GM19240 (cell line): ENCODE measurements around the gene ACAA1.
"Not testable (repeated sequence)": the region's sequence is repeated elsewhere in the genome, so short reads cannot be mapped to it uniquely, and the experiment has no call there.

Experiments
- DNase-seq: peaks from one replicate; pipeline ENCODE4 v3.0.0; 2011; ENCODE audit warnings: low spot score; ENCODE audit not compliant: insufficient read length

The ACAA1 gene

GRCh38 chr3:38136393-38136776 is 542 bp downstream of the ACAA1 start:
- DNase-seq = no peak

GRCh38 chr3:38135621-38136277 is 1.2 kb downstream of the ACAA1 start:
- not testable (repeated sequence) for DNase-seq

- DNase-seq = not testable (repeated sequence)
Measured at GRCh38 chr3:38134517-38135143, 2.3 kb downstream of the ACAA1 start.

- DNase-seq = no peak
Measured at GRCh38 chr3:38133557-38134405, 3.1 kb downstream of the ACAA1 start.

DNA sequence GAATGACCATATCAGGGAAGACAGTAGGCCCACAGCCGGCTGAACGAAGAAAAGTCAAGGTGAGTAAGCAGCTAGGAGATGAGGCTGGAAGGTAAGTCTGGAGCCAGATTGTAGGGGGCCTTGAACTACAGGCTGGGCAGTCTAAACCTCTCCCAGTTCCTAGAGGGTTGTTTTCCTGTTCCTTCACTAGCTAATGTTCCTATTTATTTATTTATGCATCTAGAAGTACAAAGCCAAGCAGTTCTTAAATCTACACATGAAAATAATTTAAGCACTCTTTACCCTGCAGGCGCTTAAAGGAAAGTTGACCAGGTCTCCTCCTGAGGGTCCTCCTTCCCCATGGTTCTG is 3.7 kb downstream of the ACAA1 start:
- DNase-seq = no peak

GRCh38 chr3:38131621-38132369 is 5.1 kb downstream of the ACAA1 start:
- DNase-seq = no peak

DNA sequence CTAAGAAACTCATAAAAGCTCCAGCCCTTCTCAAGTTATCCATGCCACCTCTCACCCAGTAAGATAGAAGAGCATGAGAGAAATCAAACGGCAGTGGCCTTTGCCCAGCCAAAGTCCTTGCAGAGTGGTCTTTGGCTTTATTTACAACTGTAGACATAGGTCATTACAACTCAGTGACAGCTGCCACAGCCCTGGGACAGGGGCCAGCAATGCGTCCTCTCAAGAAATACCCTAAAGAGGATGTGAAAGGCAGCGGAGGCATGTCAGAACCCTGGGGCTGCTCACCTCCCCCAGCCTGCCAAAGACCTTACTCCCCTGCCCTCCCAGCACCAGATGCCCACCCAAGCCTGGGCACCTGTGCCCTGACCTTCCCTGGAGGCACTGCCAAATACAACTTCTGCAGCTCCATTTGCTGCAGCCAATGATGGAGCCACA is 6.3 kb downstream of the ACAA1 start:
- DNase-seq = no peak

- no peak for DNase-seq
Measured at GRCh38 chr3:38129058-38129457, 7.9 kb downstream of the ACAA1 start.

DNA sequence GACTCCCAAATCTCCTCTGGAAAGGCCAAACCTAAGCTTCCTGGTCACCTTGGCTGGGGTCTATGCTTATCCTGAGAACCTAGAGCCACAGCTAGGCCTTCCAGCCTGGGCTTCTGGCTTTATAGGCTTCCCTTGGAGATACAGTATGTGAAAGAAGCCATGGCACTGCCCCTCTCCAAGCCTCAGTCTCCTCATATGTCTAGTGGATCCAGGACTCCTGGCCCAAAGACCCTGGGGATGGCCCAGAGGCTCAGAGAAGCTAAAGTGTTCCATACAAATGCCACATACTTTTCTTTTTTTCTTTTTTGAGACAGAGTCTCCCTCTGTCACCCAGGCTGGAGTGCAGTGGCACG is 8.6 kb downstream of the ACAA1 start:
- no peak for DNase-seq

- no peak for DNase-seq
Measured at GRCh38 chr3:38127611-38128302, 9.2 kb downstream of the ACAA1 start.

GRCh38 chr3:38126121-38126892 is 10.6 kb downstream of the ACAA1 start:
- no peak for DNase-seq

DNA sequence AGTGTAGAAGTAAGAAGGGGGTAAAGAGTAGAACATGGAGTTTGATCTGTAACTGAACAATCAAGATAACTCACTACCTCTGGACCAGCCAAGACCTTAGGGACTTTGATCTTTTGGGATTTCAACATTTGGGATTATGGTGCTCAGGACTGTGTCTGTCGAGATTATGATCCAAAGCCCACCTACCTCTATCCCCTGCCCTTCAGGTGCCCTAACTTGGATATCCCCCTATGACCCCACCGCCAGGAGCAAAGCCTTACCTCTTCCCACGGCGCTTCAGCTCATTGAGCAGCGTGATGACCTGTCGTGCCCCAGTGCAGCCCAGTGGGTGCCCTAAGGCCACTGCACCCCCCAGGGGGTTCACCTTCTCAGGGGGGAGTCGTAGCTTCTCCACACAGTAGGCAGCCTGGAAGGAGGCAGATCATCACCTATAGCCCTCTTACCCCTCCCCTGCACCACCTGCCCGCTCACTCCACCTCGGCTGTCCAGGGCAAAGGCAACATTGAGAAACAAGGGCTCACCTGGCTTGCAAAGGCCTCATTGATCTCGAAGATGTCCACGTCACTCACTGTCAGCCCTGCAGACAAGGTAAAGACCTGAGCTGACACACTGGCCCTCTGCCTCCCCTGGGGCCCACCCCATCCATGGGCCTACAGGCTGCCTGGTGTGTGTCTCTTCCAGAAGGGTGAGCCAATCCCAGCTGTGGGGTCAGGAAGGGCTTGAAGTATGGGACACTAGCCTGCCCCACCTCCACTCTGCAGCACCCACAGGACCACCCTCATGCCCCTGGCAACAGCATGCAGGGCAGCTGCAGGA is 11.4 kb downstream of the ACAA1 start:
- no peak for DNase-seq

DNA sequence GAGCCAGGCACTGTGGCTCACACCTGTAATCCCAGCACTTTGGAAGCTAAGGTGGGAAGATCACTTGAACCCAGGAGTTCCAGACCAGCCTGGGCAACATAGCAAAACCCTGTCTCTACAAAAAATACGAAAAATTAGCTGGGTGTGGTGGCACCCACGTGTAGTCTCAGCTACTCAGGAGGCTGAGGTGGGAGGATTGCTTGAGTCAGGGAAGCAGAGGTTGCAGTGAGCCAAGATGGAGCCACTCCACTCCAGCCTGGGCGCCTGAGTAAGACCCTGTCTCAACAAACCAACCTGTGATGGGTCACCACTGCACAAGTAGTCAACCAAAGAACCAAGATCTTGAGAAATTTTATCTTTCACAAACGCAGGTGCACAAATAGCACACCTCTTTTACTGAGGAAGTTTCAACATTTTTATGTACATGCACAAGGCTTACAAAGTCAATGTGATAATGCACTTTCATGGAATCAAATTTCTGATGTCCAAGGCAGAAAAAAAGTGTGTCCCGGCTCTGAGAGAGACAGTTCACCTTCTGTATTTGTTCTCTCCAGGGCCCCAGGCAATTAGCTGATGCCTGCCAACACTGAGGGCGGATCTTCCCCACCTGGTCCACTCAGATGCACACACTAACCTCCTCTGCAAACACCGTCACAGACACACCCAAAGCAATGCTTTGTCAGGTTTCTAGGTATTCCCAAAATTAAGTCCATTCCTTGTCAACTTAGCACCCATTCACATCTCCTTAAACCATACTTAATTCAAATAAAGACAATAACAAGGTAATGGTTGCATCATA is 12.4 kb downstream of the ACAA1 start:
- DNase-seq = no peak

DNA sequence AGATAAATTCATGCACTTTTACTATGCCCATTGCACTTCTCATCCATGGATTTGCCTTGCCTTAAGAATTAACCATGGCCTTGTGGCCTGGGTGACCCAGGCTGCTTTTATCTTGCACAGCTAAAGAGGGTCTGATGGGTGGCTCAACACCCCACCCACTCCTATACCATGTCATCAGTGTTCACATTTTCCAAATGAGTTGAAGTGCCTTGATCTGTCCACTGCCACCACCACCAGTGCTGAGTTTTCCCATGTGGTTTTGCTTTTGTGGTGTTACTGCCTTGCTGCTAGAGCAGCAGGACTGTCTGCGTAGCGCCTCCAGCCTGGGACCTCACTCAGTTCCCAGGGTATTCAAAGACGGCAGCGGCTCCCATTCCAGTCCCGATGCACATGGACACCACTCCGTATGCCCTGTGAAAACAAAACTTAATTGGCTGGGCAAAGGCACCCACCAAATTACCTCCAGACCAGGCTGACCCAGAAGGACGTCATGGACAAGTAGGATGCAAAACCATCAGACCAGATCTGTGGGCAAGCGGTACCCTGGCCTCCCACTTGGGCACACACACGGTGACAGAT is 14.1 kb downstream of the ACAA1 start:
- DNase-seq = no peak

DNA sequence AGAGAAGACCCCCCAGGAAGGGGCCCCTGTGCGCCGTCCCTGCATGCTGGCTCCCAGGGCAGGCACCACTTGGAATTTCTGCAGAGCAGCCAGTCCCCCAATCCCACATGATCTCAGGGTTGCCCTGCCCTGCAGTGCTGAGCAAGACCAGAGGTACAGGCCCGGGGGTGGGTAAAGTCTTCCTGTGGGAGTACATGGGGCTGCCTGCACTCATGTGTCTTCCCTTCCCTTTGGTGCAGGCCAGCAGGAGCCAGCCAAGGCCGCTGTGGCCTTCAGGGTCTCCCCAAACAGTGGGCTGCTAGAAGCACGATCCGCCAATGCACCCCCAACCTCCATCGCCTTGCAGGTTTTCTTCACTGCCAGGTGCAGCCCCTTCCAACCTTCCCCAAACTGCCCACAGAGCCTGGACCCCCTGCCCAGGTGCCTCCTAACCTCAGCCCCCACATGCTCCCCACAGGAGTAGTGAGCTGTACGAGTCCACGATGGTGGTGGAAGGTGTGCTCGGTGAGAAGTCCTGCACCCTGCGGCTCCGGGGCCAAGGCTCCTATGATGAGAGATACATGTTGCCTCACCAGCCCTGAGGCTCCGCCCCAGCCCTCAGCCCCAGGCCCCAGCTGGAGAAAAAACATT is 15.0 kb downstream of the ACAA1 start:
- no peak for DNase-seq

- no peak for DNase-seq
Measured at GRCh38 chr3:38121451-38121831, 15.5 kb downstream of the ACAA1 start.

GRCh38 chr3:38120693-38121450 is 16.1 kb downstream of the ACAA1 start:
- no peak for DNase-seq
